Prostate gland (tissue), 2 donors: Measurements from ENCODE around the gene PPP2R5C.

Experiments
- POLR2A ChIP-seq: fragments of 450-650 bp; IDR thresholded peaks from one replicate; pipeline ENCODE4 v1.6.1; 2016; ENCODE audit warnings: antibody characterized with exemption, mild to moderate bottlenecking
- POLR2AphosphoS5 ChIP-seq: sonication (generic); formaldehyde crosslinking; IDR thresholded peaks from one replicate; pipeline ENCODE4 v1.6.1; 2017; ENCODE audit warnings: antibody characterized with exemption
- TF ChIP-seq, protein P1 (sequence below), 4 experiments: fragments of 200-600 bp in 2 of 4; fragments of 450-650 bp in 2 of 4; sonication (generic) in 2 of 4; IDR thresholded peaks; 1 replicate in 3 of 4; 2 replicates in 1 of 4; pipeline ENCODE4 v1.5.1; 2016 to 2019; ENCODE audit warnings: antibody characterized with exemption in 4 of 4, mild to moderate bottlenecking in 2 of 4, moderate library complexity in 2 of 4

DNA sequence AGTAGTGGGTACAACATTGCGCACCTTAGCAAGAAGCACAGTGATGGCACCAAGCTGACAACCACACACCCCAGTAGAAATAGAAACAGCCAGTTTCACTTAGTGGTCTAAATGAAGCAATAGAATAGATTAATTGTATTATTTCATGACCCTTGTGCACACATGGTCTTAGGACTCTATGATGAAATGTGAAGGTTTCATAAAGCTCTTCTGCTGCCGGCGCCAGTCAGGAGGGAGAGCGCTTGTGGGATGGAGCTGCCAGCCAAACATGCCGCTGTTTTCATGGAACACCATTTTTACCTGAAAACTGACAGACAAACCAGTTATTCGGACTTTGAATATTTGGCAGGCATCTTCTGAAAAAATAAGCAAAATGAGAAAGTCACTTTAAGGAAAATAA is 100.0 kb downstream of the PPP2R5C start:
- TF ChIP-seq POLR2A, result no peak
- TF ChIP-seq, protein P1, sequence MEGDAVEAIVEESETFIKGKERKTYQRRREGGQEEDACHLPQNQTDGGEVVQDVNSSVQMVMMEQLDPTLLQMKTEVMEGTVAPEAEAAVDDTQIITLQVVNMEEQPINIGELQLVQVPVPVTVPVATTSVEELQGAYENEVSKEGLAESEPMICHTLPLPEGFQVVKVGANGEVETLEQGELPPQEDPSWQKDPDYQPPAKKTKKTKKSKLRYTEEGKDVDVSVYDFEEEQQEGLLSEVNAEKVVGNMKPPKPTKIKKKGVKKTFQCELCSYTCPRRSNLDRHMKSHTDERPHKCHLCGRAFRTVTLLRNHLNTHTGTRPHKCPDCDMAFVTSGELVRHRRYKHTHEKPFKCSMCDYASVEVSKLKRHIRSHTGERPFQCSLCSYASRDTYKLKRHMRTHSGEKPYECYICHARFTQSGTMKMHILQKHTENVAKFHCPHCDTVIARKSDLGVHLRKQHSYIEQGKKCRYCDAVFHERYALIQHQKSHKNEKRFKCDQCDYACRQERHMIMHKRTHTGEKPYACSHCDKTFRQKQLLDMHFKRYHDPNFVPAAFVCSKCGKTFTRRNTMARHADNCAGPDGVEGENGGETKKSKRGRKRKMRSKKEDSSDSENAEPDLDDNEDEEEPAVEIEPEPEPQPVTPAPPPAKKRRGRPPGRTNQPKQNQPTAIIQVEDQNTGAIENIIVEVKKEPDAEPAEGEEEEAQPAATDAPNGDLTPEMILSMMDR (IDR thresholded peaks at IDR 0.05), result no peak
- no peak for TF ChIP-seq POLR2AphosphoS5
